ENCODE data around the gene MLPH.

DNA sequence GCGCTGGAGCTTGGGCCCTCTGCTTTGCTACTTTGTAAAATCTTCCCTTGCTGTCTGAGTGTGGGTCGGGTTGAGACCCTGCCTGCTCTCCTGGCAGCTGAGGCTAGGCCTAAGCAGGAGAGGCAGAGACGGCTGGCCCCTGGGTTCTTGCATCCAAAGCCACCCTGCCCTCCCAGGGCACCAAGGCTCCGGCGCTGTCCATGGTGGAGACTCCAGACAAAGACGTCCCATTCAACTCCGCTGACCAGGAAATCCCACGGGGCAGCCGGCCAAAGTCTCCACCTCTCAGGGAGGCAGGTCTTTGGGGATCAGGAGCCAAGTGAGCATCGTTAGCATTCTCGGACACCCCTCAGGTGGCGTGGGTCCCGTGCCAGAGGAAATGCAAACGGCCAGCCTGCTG is 76.8 kb downstream of the MLPH start:
- TF ChIP-seq, protein P1, sequence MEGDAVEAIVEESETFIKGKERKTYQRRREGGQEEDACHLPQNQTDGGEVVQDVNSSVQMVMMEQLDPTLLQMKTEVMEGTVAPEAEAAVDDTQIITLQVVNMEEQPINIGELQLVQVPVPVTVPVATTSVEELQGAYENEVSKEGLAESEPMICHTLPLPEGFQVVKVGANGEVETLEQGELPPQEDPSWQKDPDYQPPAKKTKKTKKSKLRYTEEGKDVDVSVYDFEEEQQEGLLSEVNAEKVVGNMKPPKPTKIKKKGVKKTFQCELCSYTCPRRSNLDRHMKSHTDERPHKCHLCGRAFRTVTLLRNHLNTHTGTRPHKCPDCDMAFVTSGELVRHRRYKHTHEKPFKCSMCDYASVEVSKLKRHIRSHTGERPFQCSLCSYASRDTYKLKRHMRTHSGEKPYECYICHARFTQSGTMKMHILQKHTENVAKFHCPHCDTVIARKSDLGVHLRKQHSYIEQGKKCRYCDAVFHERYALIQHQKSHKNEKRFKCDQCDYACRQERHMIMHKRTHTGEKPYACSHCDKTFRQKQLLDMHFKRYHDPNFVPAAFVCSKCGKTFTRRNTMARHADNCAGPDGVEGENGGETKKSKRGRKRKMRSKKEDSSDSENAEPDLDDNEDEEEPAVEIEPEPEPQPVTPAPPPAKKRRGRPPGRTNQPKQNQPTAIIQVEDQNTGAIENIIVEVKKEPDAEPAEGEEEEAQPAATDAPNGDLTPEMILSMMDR (IDR thresholded peaks at IDR 0.05): no peak
- TF ChIP-seq EP300 (IDR thresholded peaks at IDR 0.05): no peak
